ENCODE measurements around the gene EIPR1.

The EIPR1 gene

GRCh38 chr2:3176869-3177255 is 200.8 kb downstream of the EIPR1 start:
- FAIRE-seq (no peak), DNase-seq (ENCODE audit: insufficient read length) (no peak)
- no peak for TF ChIP-seq POLR2AphosphoS5 (IDR thresholded peaks at IDR 0.05; ENCODE audit: low read depth, low read length)
- no peak for TF ChIP-seq TAF1 (IDR thresholded peaks at IDR 0.05; ENCODE audit: borderline replicate concordance, low read depth, low read length)
- TF ChIP-seq POLR2A (IDR thresholded peaks at IDR 0.05; ENCODE audit: low read depth, low read length) = no peak

GRCh38 chr2:3176071-3176868 is 201.3 kb downstream of the EIPR1 start:
- no peak for DNase-seq (ENCODE audit: insufficient read length)
- no peak for TF ChIP-seq TAF1 (IDR thresholded peaks at IDR 0.05; ENCODE audit: borderline replicate concordance, low read depth, low read length)
- TF ChIP-seq POLR2AphosphoS5 (IDR thresholded peaks at IDR 0.05; ENCODE audit: low read depth, low read length) = no peak
- TF ChIP-seq POLR2A (IDR thresholded peaks at IDR 0.05; ENCODE audit: low read depth, low read length) = no peak
- FAIRE-seq = no peak

- FAIRE-seq (no peak), DNase-seq (ENCODE audit: insufficient read length) (no peak)
- TF ChIP-seq TAF1 (IDR thresholded peaks at IDR 0.05; ENCODE audit: borderline replicate concordance, low read depth, low read length) (no peak), POLR2A (IDR thresholded peaks at IDR 0.05; ENCODE audit: low read depth, low read length) (no peak), POLR2AphosphoS5 (IDR thresholded peaks at IDR 0.05; ENCODE audit: low read depth, low read length) (no peak)
These were observed 202.1 kb downstream of the EIPR1 start for GRCh38 chr2:3175568-3175955.

- no peak for DNase-seq (ENCODE audit: insufficient read length)
- no peak for FAIRE-seq
- TF ChIP-seq POLR2A (IDR thresholded peaks at IDR 0.05; ENCODE audit: low read depth, low read length) = no peak
These were observed 202.7 kb downstream of the EIPR1 start for GRCh38 chr2:3174626-3175567.

- DNase-seq (ENCODE audit: insufficient read length) (no peak), FAIRE-seq (no peak)
- TF ChIP-seq POLR2A (IDR thresholded peaks at IDR 0.05; ENCODE audit: low read depth, low read length) (no peak), POLR2AphosphoS5 (IDR thresholded peaks at IDR 0.05; ENCODE audit: low read depth, low read length) (no peak), TAF1 (IDR thresholded peaks at IDR 0.05; ENCODE audit: borderline replicate concordance, low read depth, low read length) (no peak)
These were observed 204.6 kb downstream of the EIPR1 start for GRCh38 chr2:3173031-3173430.

- no peak for FAIRE-seq
- no peak for DNase-seq (ENCODE audit: insufficient read length)
- TF ChIP-seq TAF1 (IDR thresholded peaks at IDR 0.05; ENCODE audit: borderline replicate concordance, low read depth, low read length) = no peak
These were observed 205.2 kb downstream of the EIPR1 start for GRCh38 chr2:3172265-3172935.

GRCh38 chr2:3171564-3172264 is 205.9 kb downstream of the EIPR1 start:
- no peak for FAIRE-seq
- no peak for DNase-seq (ENCODE audit: insufficient read length)
- no peak for TF ChIP-seq POLR2A (IDR thresholded peaks at IDR 0.05; ENCODE audit: low read depth, low read length)
- no peak for TF ChIP-seq TAF1 (IDR thresholded peaks at IDR 0.05; ENCODE audit: borderline replicate concordance, low read depth, low read length)

- no peak for DNase-seq (ENCODE audit: insufficient read length)
- FAIRE-seq = no peak
These were observed 206.7 kb downstream of the EIPR1 start for GRCh38 chr2:3170792-3171455.

GRCh38 chr2:3169106-3169870 is 208.3 kb downstream of the EIPR1 start:
- no peak for DNase-seq (ENCODE audit: insufficient read length)
- TF ChIP-seq TAF1 (IDR thresholded peaks at IDR 0.05; ENCODE audit: borderline replicate concordance, low read depth, low read length) (no peak), POLR2A (IDR thresholded peaks at IDR 0.05; ENCODE audit: low read depth, low read length) (no peak), POLR2AphosphoS5 (IDR thresholded peaks at IDR 0.05; ENCODE audit: low read depth, low read length) (no peak)
- no peak for FAIRE-seq

More at GRCh38 chr2:3170792-3171455, 206.7 kb downstream of the EIPR1 start:
- TF ChIP-seq POLR2A (IDR thresholded peaks at IDR 0.05; ENCODE audit: low read depth, low read length) = no peak

GRCh38 chr2:3168230-3168891 is 209.3 kb downstream of the EIPR1 start:
- TF ChIP-seq TAF1 (IDR thresholded peaks at IDR 0.05; ENCODE audit: borderline replicate concordance, low read depth, low read length) = no peak
- TF ChIP-seq POLR2A (IDR thresholded peaks at IDR 0.05; ENCODE audit: low read depth, low read length) = no peak
- FAIRE-seq = no peak
- DNase-seq (ENCODE audit: insufficient read length) = no peak
